DMS79 (cell line): ENCODE data around the gene EXOSC6.
A peak's percentile ranks its signal among the peaks of the same experiment; 100 is the strongest.
"Not testable (repeated sequence)": the region's sequence is repeated elsewhere in the genome, so short reads cannot be mapped to it uniquely, and the experiment has no call there.

Source experiments
- DNase-seq: peaks from one replicate; lab custom pipeline; 2025; lab: John Stamatoyannopoulos, UW

EXOSC6 gene

DNA sequence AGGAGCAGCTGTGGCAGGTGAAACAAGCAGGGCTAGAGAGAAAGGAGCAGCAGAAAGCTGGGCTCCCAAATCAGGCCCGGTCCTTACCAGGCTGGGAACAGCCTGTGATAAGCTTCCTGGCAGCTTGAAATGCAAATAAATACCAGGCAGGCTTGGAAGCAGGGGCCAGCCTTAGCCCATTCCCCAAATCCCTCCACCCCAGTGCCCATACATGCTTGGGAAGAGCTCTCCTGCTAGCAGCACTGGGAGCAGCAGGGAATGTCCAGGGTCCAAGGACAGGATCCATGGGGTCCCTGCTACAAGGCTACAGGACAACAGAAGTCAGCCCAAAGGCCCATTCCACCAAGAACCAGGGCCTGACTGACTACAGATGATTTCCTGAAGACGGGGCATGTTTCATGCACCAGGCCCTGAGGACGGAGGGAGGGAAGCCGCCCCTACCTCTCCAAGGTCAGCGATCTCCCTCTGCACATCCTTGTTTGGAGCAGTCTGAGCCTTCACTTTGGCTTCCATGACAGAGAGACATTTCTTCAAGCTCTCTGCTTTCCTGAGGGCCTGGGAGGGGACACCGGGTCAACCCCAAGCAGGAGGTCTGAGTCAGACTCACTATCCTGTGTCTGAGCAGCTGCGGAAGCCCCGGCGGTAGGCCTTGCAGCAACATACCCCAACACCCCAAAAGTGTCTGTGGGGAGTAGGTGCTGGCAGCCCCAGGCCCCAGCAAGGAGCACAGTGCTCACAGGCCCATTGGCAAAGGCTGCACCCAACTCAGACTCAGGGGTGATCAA, 2.6 kb upstream of the EXOSC6 start:
- DNase-seq: no peak

DNA sequence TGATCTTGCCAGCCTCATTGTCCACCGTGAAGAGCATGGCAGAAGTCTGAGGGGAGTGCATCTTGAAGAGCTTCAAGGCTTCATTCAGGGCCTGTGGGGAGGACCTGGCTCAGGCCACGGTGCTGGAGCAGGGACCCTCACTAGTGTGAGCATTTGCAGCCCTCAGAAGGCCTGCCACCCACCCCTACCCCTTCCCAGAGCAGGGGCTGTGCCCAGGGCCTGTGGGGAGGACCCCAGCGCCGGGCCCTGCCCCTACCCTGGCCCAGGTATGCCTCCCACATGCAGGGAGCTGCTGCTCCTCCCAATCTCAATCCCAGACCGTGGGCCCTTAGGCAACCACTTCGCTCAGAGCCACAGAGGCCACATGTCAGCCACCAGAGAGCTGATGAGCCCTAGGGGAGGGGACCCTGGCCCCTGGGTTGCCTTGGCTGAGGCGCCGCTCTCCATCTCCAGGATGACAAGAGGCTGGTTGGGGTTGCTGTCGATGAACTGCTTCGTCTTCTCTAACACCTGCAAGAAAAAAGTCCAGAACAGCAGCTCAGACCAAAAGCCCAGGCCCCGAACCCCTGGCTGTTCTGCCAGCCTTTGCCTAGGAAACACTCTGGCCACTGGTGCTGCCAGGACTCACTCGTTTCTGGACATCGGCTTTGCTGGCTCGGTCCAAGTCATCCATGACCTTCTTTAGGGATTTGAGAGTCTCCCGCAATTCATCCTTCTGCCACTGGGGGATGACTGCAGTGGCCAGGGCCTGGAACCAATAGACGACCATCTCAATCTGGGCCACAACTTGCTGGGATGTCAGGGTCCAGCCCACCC, 1.8 kb upstream of the EXOSC6 start:
- DNase-seq: no peak

DNA sequence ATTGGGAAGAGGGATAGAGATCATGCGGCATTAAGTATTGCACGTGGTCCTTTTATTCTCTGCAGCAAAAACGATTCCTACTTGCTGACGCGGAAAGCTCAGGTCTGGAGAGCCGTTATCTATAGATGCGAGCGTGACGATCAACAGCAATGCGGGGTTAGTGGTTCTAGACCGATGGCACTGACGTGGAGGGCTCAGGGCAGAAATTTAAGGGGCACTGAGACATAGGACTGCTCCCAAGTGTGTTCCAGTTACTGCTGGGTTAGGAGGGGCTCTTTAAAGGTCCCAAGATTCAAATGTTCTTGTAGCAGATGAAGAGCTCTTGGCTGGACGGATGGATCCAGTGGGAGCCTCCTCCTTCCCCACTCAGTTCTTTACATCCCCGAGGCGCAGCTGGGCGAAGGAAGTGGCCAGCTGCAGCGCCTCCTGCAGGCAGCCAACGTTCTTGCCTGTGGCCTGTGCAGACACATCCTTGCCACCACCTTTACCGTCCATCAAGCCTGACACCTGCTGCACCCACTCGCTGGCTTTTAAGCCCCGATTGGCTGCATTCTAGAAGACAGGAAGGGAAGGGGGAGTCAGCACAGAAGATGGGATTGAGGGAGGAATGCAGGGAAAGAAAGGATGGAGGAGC, 732 bp upstream of the EXOSC6 start:
- DNase-seq: peak; percentile 30

DNA sequence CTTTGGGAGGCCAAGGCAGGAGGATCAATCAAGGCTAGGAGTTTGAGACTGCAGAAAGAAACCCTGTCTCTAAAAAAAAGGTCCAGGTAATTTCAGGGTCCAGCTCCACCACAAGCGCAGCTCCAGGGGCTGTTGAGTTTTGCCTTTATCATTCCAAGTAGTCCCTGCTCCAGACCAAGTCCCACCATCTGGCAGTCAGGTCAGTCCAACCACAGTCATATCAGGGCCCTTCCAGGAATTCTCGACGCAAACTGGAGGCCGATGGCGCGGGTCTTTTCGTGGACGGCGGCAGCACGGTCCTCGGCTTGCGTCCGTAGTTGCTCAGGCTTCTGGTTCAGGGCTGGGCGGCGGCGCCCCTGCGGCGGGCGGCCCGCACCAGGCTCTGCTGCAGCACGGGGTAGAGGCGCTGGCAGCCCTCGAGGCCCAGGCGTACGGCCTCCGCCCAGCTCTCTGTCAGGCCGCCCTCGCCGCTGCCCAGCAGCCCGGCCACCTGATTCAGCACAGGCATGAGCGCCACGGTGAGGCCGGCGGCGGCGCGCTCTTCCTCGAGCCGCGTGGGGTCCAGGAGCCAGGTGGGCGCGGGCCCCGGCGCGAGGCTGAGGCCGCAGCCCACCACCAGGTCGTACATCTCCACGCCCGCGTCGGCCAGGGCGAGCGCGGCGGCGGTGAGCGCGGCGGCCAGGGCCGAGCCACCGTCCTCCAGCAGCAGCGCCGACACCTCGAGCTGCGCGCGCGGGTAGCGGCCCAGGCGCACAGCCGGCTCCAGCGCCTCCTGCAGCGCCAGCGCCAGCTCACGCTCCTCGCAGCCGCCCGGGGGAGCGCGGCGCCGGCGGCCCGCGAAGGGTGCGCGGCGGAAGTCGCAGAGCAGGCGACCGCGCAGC, 752 bp downstream of the EXOSC6 start:
- DNase-seq: no peak

DNA sequence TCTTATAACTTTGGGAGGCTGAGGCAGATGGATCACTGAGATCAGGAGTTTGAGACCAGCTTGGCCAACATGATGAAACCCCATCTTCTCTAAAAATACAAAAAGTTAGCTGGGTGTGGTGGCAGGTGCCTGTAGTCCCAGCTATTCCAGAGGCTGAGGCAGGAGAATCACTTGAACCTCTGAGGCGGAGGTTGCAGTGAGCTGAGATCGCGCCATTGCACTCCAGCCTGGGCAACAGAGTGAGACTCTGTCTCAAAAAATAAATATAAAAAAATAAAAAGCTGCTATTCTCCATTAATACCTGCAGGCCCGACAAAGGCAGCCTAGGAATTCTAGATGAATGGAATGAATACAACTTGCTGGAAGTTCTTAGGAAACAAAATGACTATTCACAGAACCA, 2.0 kb downstream of the EXOSC6 start:
- DNase-seq: not testable (repeated sequence)

DNA sequence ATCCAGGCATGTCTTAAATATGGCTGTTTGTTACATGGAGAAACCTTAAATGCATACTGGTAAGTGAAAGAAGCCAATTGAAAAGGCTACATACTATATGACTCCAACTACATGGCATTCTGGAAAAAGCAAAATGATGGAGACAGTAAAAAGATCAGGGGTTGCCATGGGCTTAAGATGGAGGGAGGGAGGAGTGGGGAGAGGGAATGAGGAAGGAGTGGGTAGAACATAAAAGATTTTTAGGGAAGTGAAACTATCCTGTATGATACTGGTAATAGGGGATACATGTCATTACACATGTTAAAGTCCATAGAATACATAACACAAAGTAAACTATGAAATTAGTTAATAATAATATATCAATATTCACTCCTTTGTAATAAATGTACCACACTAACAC, 13.0 kb downstream of the EXOSC6 start:
- not testable (repeated sequence) for DNase-seq

DNA sequence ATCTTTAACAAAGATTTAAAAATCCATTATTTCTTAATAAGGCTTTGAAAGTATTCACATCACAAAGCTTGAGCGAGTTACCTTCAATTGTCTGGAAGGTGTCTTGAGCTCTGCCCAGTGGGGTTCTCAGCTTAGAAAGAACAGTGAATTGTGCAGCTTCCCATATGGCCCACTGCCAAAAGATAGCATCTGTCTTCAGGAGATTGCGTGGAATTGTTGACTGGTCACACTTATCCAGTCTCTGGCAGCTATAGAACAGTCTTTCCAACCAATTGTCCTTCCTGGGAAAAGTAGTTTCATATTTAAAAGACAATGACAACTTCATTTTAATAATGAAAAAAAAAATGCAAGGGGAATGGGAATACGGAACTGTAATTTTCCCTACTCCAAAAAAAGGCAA, 19.9 kb downstream of the EXOSC6 start:
- DNase-seq: not testable (repeated sequence)

DNA sequence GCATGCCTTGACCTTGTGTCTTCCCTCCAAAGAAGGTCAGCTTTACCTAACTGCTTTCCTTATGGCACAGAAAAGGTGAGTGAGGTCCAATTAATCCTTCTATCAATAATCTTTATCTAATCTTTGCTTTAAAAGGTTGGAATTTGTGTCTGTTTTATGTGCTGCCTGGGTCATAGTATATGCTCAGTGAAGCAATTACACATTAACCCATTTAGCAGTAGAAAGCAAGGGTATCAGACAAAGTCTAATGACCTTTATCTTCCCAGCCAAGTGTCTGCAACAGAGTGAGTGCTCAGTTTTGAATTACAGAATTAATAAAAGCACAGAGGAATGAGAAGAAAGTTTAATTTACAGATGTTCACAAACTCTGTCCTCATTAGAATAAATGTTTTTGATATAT, 25.7 kb downstream of the EXOSC6 start:
- not testable (repeated sequence) for DNase-seq

DNA sequence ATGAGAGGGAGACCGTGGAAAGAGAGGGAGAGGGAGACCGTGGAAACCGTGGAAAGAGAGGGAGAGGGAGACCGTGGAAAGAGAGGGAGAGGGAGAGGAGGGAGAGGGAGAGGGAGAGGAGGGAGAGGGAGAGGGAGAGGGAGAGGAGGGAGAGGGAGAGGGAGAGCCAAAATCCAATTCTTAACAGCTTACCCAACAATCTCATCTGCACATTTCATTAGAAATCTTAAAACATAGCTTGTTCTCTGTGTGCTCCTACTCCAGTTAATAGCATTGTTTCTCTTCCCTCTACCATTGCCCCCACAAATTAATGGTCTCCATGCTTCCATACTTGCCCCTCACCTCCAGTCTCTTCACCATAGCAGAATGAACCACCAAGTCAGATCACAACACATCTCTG, 26.3 kb downstream of the EXOSC6 start:
- not testable (repeated sequence) for DNase-seq

DNA sequence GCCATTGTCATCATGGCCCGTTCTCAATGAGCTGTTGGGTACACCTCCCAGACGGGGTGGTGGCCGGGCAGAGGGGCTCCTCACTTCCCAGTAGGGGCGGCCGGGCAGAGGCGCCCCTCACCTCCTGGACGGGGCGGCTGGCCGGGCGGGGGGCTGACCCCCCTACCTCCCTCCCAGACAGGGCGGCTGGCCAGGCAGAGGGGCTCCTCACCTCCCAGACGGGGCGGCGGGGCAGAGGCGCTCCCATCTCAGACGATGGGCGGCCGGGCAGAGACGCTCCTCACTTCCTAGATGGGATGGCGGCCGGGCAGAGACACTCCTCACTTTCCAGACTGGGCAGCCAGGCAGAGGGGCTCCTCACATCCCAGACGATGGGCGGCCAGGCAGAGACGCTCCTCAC, 27.1 kb downstream of the EXOSC6 start:
- DNase-seq: not testable (repeated sequence)

DNA sequence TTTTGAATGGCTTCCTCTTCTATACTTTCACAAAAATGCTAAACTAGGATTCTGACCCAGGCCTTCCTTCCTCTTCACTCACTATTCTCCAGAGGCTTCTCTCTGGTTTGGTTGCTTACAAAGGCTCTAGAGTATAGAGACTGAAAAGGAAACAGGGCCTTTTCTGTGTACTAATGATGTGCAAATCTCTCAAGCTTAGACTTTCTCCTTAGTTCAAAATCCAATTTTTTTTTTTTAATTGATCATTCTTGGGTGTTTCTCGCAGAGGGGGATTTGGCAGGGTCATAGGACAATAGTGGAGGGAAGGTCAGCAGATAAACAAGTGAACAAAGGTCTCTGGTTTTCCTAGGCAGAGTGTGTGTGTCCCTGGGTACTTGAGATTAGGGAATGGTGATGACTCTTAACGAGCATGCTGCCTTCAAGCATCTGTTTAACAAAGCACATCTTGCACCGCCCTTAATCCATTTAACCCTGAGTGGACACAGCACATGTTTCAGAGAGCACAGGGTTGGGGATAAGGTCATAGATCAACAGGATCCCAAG, 27.7 kb downstream of the EXOSC6 start:
- not testable (repeated sequence) for DNase-seq

DNA sequence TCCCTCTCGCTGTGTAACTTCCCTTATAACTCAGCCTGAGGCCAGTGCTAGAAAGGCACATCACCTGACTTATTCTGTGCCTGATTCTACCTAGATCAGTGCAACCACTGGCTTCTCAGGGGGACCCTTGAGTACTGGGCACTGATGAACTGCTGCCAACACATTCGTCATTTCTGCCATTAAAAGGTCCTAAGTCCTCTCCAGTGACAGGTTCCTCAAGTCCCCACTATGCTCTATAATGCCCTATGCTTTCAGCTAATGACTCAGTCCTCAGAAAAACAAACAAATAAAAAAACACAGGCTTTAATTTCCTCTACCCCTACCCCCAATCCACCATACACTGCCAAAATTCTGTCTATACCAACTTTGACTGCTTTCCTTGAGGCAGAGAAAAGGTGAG, 28.5 kb downstream of the EXOSC6 start:
- not testable (repeated sequence) for DNase-seq

DNA sequence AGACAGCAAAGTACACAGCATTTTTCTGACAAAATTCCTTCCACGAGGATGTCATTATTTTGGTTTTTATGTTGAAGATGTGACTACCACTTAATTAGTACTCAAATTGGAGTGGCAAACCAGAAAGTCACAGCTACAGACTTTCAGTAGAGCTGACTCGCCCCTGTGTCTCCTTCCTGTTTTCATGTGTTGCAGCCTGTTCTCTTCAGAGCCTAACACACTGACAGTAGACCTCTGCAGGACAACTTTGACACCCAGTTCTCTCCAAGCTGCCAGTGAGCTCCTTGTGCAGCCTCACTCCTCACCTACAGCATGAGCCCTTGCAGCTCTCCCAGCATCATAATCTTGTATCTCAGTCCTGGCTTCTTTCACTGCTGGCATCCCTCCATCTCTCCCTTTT, 29.2 kb downstream of the EXOSC6 start:
- DNase-seq: not testable (repeated sequence)

DNA sequence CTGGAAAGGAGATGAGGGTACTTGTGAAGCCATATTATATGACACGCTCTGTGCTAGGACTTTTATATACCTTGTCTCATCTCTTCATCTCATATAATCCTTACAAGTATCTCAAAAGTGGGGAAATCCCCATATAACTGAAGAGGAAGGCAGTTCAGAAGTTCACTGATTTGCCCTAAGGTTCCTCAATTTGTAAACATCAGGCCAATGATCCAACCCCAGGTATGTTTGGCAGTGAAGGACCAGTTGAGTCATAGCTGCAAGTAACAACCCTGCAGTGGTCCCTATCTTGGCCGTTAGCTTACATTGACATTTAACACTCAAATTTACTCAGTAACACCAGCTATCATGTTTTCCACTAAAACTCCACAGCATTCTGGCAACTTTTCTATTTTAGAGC, 33.2 kb downstream of the EXOSC6 start:
- DNase-seq: not testable (repeated sequence)

DNA sequence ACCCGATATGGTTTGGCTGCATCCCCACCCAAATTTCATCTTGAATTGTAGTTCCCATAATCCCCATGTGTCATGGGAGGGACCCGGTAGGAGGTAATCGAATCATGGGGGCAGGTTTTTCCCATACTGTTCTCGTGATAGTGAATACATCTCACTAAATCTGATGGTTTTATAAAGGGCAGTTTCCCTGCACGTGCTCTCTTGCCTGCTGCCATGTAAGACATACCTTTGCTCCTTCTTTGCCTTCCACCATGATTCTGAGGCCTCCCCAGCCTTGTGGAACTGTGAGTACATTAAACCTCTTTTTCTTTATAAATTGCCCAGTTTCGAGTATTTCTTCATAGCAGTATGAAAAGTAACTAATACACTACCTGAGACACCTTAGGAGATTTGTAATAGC, 45.4 kb downstream of the EXOSC6 start:
- not testable (repeated sequence) for DNase-seq

DNA sequence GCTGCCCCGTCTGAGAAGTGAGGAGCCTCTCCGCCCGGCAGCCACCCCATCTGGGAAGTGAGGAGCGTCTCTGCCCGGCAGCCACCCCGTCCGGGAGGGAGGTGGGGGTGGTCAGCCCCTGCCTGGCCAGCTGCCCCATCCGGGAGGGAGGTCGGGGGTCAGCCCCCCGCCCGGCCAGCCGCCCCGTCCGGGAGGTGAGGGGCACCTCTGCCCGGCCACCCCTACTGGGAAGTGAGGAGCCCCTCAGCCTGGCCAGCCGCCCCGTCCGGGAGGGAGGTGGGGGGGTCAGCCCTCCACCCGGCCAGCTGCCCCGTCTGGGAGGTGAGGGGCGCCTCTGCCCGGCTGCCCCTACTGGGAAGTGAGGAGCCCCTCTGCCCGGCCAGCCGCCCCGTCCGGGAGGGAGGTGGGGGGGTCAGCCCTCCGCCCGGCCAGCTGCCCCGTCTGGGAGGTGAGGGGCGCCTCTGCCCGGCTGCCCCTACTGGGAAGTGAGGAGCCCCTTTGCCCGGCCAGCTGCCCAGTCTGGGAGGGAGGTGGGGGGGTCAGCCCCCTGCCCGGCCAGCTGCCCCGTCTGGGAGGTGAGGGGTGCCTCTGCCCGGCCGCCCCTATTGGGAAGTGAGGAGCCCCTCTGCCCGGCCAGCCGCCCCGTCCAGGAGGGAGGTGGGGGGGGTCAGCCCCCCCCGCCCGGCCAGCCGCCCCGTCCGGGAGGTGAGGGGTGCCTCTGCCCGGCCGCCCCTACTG, 46.9 kb downstream of the EXOSC6 start:
- DNase-seq: not testable (repeated sequence)

DNA sequence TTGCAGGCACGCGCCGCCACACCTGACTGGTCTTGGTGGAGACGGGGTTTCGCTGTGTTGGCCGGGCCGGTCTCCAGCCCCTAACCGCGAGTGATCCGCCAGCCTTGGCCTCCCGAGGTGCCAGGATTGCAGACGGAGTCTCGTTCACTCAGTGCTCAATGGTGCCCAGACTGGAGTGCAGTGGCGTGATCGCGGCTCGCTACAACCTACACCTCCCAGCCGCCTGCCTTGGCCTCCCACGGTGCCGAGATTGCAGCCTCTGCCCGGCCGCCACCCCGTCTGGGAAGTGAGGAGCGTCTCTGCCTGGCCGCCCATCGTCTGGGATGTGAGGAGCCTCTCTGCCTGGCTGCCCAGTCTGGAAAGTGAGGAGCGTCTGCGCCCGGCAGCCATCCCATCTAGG, 47.7 kb downstream of the EXOSC6 start:
- DNase-seq: not testable (repeated sequence)

DNA sequence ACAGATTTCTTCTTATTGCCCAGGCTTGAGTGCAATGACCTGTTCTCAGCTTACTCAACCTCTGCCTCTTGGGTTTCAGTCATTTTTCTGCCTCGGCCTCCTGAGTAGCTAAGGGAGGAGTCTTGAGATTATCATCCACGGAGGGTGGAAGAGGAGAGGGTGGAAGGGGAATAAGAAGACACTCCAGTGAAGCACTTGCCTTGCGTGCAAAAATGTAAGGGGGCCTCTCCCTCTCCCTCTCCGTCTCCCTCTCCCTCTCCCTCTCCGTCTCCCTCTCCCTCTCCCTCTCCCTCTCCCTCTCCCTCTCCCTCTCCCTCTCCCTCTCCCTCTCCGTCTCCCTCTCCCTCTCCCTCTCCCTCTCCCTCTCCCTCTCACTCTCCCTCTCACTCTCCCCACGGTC, 48.2 kb downstream of the EXOSC6 start:
- DNase-seq: not testable (repeated sequence)

DNA sequence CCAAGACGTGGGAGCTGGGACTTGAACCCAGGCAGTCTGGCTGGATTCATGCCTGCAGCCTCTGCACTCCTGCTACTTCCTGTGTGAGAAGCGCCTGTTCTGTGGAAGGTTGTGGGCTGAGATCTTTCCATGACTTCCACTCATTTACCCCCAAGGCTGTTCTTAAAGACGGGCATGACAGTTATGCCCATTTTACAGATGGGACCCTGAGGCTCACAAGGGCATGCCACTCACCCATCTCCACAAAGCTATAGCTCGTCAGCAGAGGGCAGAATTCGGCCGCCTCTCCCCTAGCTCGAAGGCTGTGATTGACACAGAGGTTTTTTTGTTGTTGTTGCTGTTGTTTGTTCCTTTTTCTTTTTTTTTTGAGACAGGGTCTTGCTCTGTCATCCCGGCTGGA, 51.7 kb downstream of the EXOSC6 start:
- DNase-seq: not testable (repeated sequence)

DNA sequence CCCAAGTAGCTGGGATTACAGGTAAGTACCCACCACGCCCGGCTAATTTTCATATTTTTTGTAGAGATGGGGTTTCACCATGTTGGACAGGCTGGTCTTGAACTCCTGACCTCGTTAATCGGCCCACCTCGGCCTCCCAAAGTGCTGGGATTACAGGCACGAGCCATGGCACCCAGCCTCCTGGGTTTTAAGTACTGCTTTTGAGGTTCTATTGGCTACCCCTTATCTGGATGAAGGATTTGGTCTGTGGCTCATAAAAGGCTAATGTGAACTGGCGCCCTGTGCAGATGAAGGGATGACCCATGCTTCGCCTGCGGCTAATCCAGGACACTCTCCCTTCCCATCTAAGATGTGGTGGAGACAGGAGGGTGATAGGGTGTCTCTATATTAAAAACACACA, 52.6 kb downstream of the EXOSC6 start:
- not testable (repeated sequence) for DNase-seq

DNA sequence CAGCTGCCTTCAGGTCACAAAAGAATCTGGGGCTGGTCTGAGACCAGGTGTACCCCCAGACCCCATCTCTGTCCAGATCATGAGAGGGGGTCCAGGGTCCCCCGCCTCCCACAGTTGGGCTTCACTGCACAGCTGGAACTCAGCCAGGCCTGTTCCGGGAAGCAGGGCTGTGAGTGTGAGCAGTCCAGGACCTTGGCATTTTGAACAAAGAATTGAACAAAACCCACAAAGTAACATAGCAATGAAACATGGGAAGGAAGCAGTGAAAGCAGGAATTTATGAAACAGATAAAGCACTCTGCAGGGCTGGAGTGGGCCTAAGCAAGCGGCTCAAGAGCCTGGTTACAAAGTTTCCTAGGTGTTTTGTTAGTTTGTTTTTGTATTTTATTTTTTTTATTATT, 53.1 kb downstream of the EXOSC6 start:
- not testable (repeated sequence) for DNase-seq
